ENCODE results near the gene PJA1.

GRCh38 chrX:69146739-69147138, 18.5 kb downstream of the PJA1 start:
- no peak for TF ChIP-seq JUND (IDR thresholded peaks at IDR 0.05)
- TF ChIP-seq CTCF (IDR thresholded peaks at IDR 0.05), result no peak
